Heart left ventricle (tissue), 16 donors: Measurements from ENCODE around the gene CNGB1. TPM values are rescaled to one million over a fixed set of nuclear protein-coding genes. Genes with fewer than 3 reads are reported as not detected.

Experiments used
- ATAC-seq, 4 donors: fragments of 200-7000 bp; cut with Tn5 transposase; one replicate each; pipeline ENCODE4 v1.9.1; 2020 to 2022; ENCODE audit warnings: moderate library complexity in 4 of 4, mild to moderate bottlenecking in 3 of 4, moderate number of reproducible peaks in 1 of 4
- DNase-seq, 5 donors: peaks; one replicate each; pipeline ENCODE4 v3.0.0-alpha.2; 2020
- H3K27ac ChIP-seq, 12 donors: fragments of 200-600 bp; sonication (generic) in 4 of 12; one replicate each; pipeline versions ENCODE4 v1.5.0 to v1.8.0; 2016 to 2022; ENCODE audit warnings: mild to moderate bottlenecking in 2 of 12
- H3K27me3 ChIP-seq, 9 donors: fragments of 200-600 bp; sonication (generic) in 2 of 9; one replicate each; pipeline versions ENCODE4 v1.5.1 to v1.8.0; 2016 to 2022; ENCODE audit warnings: mild to moderate bottlenecking in 3 of 9
- H3K36me3 ChIP-seq, 9 donors: fragments of 200-600 bp; sonication (generic) in 2 of 9; one replicate each; pipeline versions ENCODE4 v1.5.0 to v1.8.0; 2018 to 2022; ENCODE audit warnings: mild to moderate bottlenecking in 2 of 9
- H3K4me1 ChIP-seq, 12 donors: fragments of 200-600 bp; sonication (generic) in 4 of 12; one replicate each; pipeline versions ENCODE4 v1.5.0 to v1.8.0; 2016 to 2022; ENCODE audit warnings: mild to moderate bottlenecking in 3 of 12
- H3K4me3 ChIP-seq, 12 donors: fragments of 200-600 bp; sonication (generic) in 4 of 12; one replicate each; pipeline versions ENCODE4 v1.5.0 to v1.8.0; 2017 to 2022; ENCODE audit warnings: mild to moderate bottlenecking in 9 of 12, moderate library complexity in 4 of 12
- H3K9me3 ChIP-seq, 12 donors: fragments of 200-600 bp; sonication (generic) in 4 of 12; one replicate each; pipeline versions ENCODE4 v1.5.0 to v1.8.0; 2016 to 2022; ENCODE audit warnings: mild to moderate bottlenecking in 1 of 12
- CTCF ChIP-seq, 12 donors: fragments of 200-600 bp; sonication (generic) in 4 of 12; IDR thresholded peaks; one replicate each; pipeline versions ENCODE4 v1.5.0 to v1.8.0; 2018 to 2022; ENCODE audit warnings: antibody characterized with exemption in 12 of 12, mild to moderate bottlenecking in 5 of 12
- POLR2A ChIP-seq, 2 donors: fragments of 450-650 bp; IDR thresholded peaks; one replicate each; pipeline ENCODE4 v1.6.1; 2017; ENCODE audit warnings: antibody characterized with exemption in 2 of 2, mild to moderate bottlenecking in 2 of 2, moderate library complexity in 2 of 2
- WGBS, 4 donors: extraction: QIAGEN DNeasy Blood & Tissue Kit in 2 of 4; methylation state at CpG; one replicate each; pipeline versions ENCODE4 v1.1.5 to v1.1.7; 2013 to 2018; 5-methylcytosine and 5-hydroxymethylcytosine counted together
- intact Hi-C, 10 donors: fragments of 100-400 bp; cut with DNase I; formaldehyde crosslinking; loops; one replicate each; pipeline versions ENCODE4 v1.11.1 to v1.14.2; 2022
- polyA plus RNA-seq, 2 donors: library from polyadenylated mRNA; stranded (reverse); fragments of 200-250 nt; gene quantifications; one replicate each; pipeline ENCODE4 v1.2.3, GENCODE V29; 2013
- total RNA-seq, 9 donors: library from RNA; depleted of rRNA in 2 of 9; stranded (reverse); fragments of >200 nt in 2 of 9; fragmentation: NEBNext Ultra II Directional in 3 of 9; extraction: Animal tissue kit (Norgen Biotek cat#: 25700) in 3 of 9; gene quantifications; one replicate each; pipeline versions ENCODE4 v1.1.0 to v1.2.4, GENCODE V29; 2016 to 2023
- donor health status: ischemic (EF 13 %, LVEDD 7.1; RV severe dilation, severe dysfunction).
- donor health status: healthy with polysubstance abuse.
- donor health status: DM: no; HTN: yes; CAD: no.
- donor health status: DM: no; HTN: no; CAD: no.
- donor health status: ischemic (EF 25% LVEDD 6.9; RV normal size, moderate dysfunction).
- donor health status: ischemic (EF 25% LVEDD 5.7; RV mildly dilated, moderate dysfunction).
- donor health status: healthy.
- donor health status: DM: yes; HTN: yes; CAD: no.
- donor health status: ischemic (EF 35%, LVEDD 5.7; RV mildly dilated, moderate dysfunction).
- donor health status: nonischemic (EF 11% LVEDD 7.7; RV severe dilation, severe dysfunction).
- donor health status: DM: yes; HTN: yes; CAD: no.
- donor health status: PGD.
- donor health status: ischemic (EF 29% LVEDD 5.4; RV normal size, mild dysfunction).
- donor health status: nonischemic (EF 23%, LVEDD 6.1; RV moderate dilation, normal function).

CNGB1 gene
- total and polyA plus RNA-seq, 11 donors: not detected

- Histone ChIP-seq H3K4me1 (peaks cover 0 to 34% (median 9%) of the 10 kb centered on the region in 12 donors), H3K9me3 (no peaks in the 10 kb centered on the region), H3K27ac (peak overlapping the region in 5 of 12 donors; percentile 22 to 71 (median 55)), H3K4me3 (no peak overlapping the region), H3K36me3 (no peaks in the 10 kb centered on the region), H3K27me3 (peaks cover 0 to 5% (median 0%) of the 10 kb centered on the region in 9 donors)
- 17 to 38% (median 24%) methylated on average over 3 to 4 of the region's 4 CpGs for whole genome bisulfite sequencing, 4 donors
- no peak for TF ChIP-seq CTCF (IDR thresholded peaks at IDR 0.05)
- TF ChIP-seq POLR2A (IDR thresholded peaks at IDR 0.05): no peak
- peak; percentile 57 to 80 (median 80) for ATAC-seq
- DNase-seq: peak in 1 of 5 donors; percentile 62
- intact Hi-C loops: loop anchor here in 1 of 10 donors (5.0 kb wide), 1 partner anchor 56 kb away; no protein-coding TSS in a partner anchor
Measured at GRCh38 chr16:57935904-57936303, 35.0 kb downstream of the CNGB1 start.

- no peak overlapping the region for H3K4me3 ChIP-seq
- intact Hi-C loops: no loop called here
- no peaks in the 10 kb centered on the region for H3K27me3 ChIP-seq
- H3K4me1 ChIP-seq: peaks cover 0 to 1% (median 0%) of the 10 kb centered on the region in 12 donors
- no peak for ATAC-seq
- no peak for TF ChIP-seq CTCF (IDR thresholded peaks at IDR 0.05)
- no peak overlapping the region for H3K27ac ChIP-seq
- no peaks in the 10 kb centered on the region for H3K36me3 ChIP-seq
- H3K9me3 ChIP-seq: no peaks in the 10 kb centered on the region
- DNase-seq: no peak
- WGBS, 4 donors: 86 to 92% (median 88%) methylated on average over 2 of the region's 2 CpGs
Measured at GRCh38 chr16:57930533-57930932, 40.4 kb downstream of the CNGB1 start.

- no peak for TF ChIP-seq CTCF (IDR thresholded peaks at IDR 0.05)
- TF ChIP-seq POLR2A (IDR thresholded peaks at IDR 0.05): no peak
- whole genome bisulfite sequencing, 4 donors: 71 to 90% (median 78%) methylated on average over 3 of the region's 3 CpGs
- H3K4me1 ChIP-seq: no peaks in the 10 kb centered on the region
- intact Hi-C loops: no loop called here
- ATAC-seq: no peak
- no peaks in the 10 kb centered on the region for H3K9me3 ChIP-seq
- no peak overlapping the region for H3K27ac ChIP-seq
- no peaks in the 10 kb centered on the region for H3K36me3 ChIP-seq
- no peak for DNase-seq
- no peak overlapping the region for H3K4me3 ChIP-seq
- H3K27me3 ChIP-seq: no peaks in the 10 kb centered on the region
Measured at GRCh38 chr16:57929250-57929649, 41.7 kb downstream of the CNGB1 start.

GRCh38 chr16:57926041-57926440 lies 44.9 kb downstream of the CNGB1 start:
- H3K27me3 ChIP-seq: no peaks in the 10 kb centered on the region
- H3K4me3 ChIP-seq: no peak overlapping the region
- TF ChIP-seq POLR2A (IDR thresholded peaks at IDR 0.05): no peak
- no peak for TF ChIP-seq CTCF (IDR thresholded peaks at IDR 0.05)
- no peak overlapping the region for H3K27ac ChIP-seq
- ATAC-seq: no peak
- DNase-seq: no peak
- no peaks in the 10 kb centered on the region for H3K36me3 ChIP-seq
- WGBS, 4 donors: 80 to 95% (median 90%) methylated on average over 2 of the region's 2 CpGs
- H3K4me1 ChIP-seq: no peaks in the 10 kb centered on the region
- no peaks in the 10 kb centered on the region for H3K9me3 ChIP-seq
- intact Hi-C loops: no loop called here
